ENCODE results near the gene PDSS1. TPM values are rescaled to one million over a fixed set of nuclear protein-coding genes. Genes with fewer than 3 reads are reported as not detected.

Gene PDSS1
- total and polyA plus RNA-seq, 2 of the 4 experiments (the other 2 are of a cell fraction) = 9.7 to 13.2 TPM

GRCh38 chr10:26697922-26698608, 564 bp downstream of the PDSS1 start:
- ATAC-seq (ENCODE audit: low read depth) = peak; percentile 9
- Histone ChIP-seq H2AK5ac (ENCODE audit: low read depth, low read length) (no peak overlapping the region), H3K4ac (ENCODE audit: low read depth, low read length) (peak overlapping the region; percentile 41; the same call in 1 of the 2 replicates), H2BK5ac (ENCODE audit: low read depth, low read length, poor library complexity, severe bottlenecking) (no peak overlapping the region), H3K79me1 (ENCODE audit: low read depth in 1 of 2, low read length in 2 of 2) (peaks cover 14 to 29% of the 10 kb centered on the region in 2 experiments), H4K20me1 (ENCODE audit: insufficient read depth, low read length) (no peaks in the 10 kb centered on the region), H4K8ac (ENCODE audit: low read depth in 2 of 2, low read length in 2 of 2) (peak overlapping the region; percentile 26 to 67; a peak in 2 of 4 replicates), H2AFZ (replicated peaks; ENCODE audit: low read length, poor library complexity) (peak overlapping the region; percentile 98), H3K4me1 (ENCODE audit: control insufficient read depth, insufficient read depth, low read length) (0 out of 2 replicates have a peak, but pooled peaks cover 3% of the 10 kb centered on the region), H2AK9ac (replicated peaks; ENCODE audit: low read depth, low read length, poor library complexity) (peak overlapping the region; percentile 94), H2BK20ac (ENCODE audit: low read depth, low read length) (no peak overlapping the region), H2BK15ac (ENCODE audit: low read depth, low read length) (no peak overlapping the region), H2BK120ac (ENCODE audit: low read depth, low read length) (no peak overlapping the region), H3K56ac (ENCODE audit: extremely low read depth, insufficient read depth, low read length) (peak overlapping the region; percentile 47), H3K27me3 (ENCODE audit: control insufficient read depth, insufficient read depth, low read length) (no peaks in the 10 kb centered on the region), H3K9me1 (ENCODE audit: insufficient read depth, low read length) (peaks cover 3% of the 10 kb centered on the region; the same call in 1 of the 2 replicates), H3K36me3 (ENCODE audit: control insufficient read depth, insufficient read depth, low read length) (no peaks in the 10 kb centered on the region), H3K23ac (ENCODE audit: low read depth, low read length) (peak overlapping the region; percentile 67; the same call in 1 of the 2 replicates), H3K18ac (ENCODE audit: low read depth, low read length) (no peak overlapping the region), H4K5ac (ENCODE audit: low read depth, low read length) (no peak overlapping the region), H3K9me3 (ENCODE audit: control insufficient read depth, insufficient read depth, low read length) (no peaks in the 10 kb centered on the region), H3K4me3 (ENCODE audit: insufficient read depth, low read depth, low read length) (peak overlapping the region; percentile 67), H3K27ac (ENCODE audit: insufficient read depth, low read length) (peak overlapping the region; percentile 15; the same call in 1 of the 2 replicates), H3K9ac (ENCODE audit: low read depth, low read length) (peak overlapping the region; percentile 88), H4K91ac (ENCODE audit: insufficient read depth, low read depth, low read length) (no peak overlapping the region), H3K14ac (replicated peaks; ENCODE audit: low read depth, low read length) (peak overlapping the region; percentile 27), H3K4me2 (ENCODE audit: low read depth, low read length) (peak overlapping the region; percentile 100)
- ChIA-PET POLR2A (ENCODE audit: unreplicated experiment) (no interaction called here), CTCF (interaction anchor here (0.7 kb wide), 1 partner anchor 29 kb away, joined by 7 read pairs; no protein-coding TSS in a partner anchor)
- in situ Hi-C loops (cut with MboI; ENCODE audit: low sequenced_read_pairs) = no loop called here
- BruUV-seq (replicated peaks) = no TSS peak
- 2% methylated on average over 21 of the region's 42 CpGs; no CpG with 5 or more reads in 1 of the 2 experiments for whole genome bisulfite sequencing, 2 experiments (ENCODE audit: extremely low coverage in 2 of 2, insufficient read length in 1 of 2)
- TF ChIP-seq USF2 (IDR thresholded peaks at IDR 0.05; ENCODE audit: low read depth, low read length) (no peak), BHLHE40 (IDR thresholded peaks at IDR 0.05; ENCODE audit: low read depth, low read length) (0 out of 2 replicates have a peak, but pooled peaks have one; percentile 28)
- DNase-seq = no peak
- intact Hi-C loops (cut with micrococcal nuclease) = no loop called here
- dilution Hi-C loops (cut with HindIII; ENCODE audit: low sequenced_read_pairs, unreplicated experiment) = no loop called here
